ENCODE measurements around the gene DPEP3.

DNA sequence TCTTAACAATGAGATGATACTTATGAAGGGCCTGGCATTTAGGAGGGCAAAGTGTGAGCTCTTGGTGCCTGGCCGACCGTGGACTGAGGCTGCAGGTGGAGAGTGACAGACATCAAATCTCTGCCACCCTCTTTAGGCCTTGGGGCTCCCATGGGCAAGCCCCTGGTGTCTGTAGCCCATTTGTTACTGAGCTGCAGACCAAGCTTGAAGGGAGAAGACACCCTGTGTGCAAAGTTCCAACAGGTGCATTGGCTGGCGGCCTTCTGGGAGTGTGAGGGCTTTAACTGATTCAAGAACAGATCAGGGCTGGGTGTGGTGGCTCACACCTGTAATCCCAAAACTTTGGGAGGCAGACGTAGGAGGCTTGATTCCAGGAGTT, 47.8 kb downstream of the DPEP3 start:
- TF ChIP-seq, protein P1, sequence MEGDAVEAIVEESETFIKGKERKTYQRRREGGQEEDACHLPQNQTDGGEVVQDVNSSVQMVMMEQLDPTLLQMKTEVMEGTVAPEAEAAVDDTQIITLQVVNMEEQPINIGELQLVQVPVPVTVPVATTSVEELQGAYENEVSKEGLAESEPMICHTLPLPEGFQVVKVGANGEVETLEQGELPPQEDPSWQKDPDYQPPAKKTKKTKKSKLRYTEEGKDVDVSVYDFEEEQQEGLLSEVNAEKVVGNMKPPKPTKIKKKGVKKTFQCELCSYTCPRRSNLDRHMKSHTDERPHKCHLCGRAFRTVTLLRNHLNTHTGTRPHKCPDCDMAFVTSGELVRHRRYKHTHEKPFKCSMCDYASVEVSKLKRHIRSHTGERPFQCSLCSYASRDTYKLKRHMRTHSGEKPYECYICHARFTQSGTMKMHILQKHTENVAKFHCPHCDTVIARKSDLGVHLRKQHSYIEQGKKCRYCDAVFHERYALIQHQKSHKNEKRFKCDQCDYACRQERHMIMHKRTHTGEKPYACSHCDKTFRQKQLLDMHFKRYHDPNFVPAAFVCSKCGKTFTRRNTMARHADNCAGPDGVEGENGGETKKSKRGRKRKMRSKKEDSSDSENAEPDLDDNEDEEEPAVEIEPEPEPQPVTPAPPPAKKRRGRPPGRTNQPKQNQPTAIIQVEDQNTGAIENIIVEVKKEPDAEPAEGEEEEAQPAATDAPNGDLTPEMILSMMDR (IDR thresholded peaks at IDR 0.05): no peak
- TF ChIP-seq POLR2A (IDR thresholded peaks at IDR 0.05): no peak

Measured in thyroid gland (tissue), 4 donors.